Prostate gland (tissue), 2 donors: ENCODE results near the gene CEACAM6. TPM values are rescaled to one million over a fixed set of nuclear protein-coding genes. Genes with fewer than 3 reads are reported as not detected.

ENCODE experiments used
- DNase-seq: peaks from one replicate; pipeline ENCODE4 v3.0.0-alpha.2; 2019; ENCODE audit warnings: low spot score
- H3K27ac ChIP-seq, 2 donors: fragments of 200-600 bp; sonication (generic); 2 replicates each; pipeline ENCODE4 v1.5.1; 2017 to 2019
- H3K27me3 ChIP-seq: fragments of 200-600 bp; sonication (generic); replicated peaks from 2 replicates; pipeline ENCODE4 v1.5.1; 2019; ENCODE audit not compliant: insufficient read depth
- H3K36me3 ChIP-seq, 2 donors: fragments of 200-600 bp; sonication (generic); 1 replicate in 1 of 2; 2 replicates in 1 of 2; pipeline versions ENCODE4 v1.5.1 to v1.8.1; 2017 to 2019
- H3K4me1 ChIP-seq: fragments of 200-600 bp; sonication (generic); replicated peaks from 2 replicates; pipeline ENCODE4 v1.5.1; 2019
- H3K4me3 ChIP-seq, 2 donors: fragments of 200-600 bp; sonication (generic); 2 replicates each; pipeline ENCODE4 v1.5.1; 2017 to 2019
- H3K9me3 ChIP-seq: fragments of 200-600 bp; sonication (generic); 2 replicates; pipeline ENCODE4 v1.5.1; 2017
- CTCF ChIP-seq, 4 experiments: fragments of 200-600 bp in 2 of 4; fragments of 450-650 bp in 2 of 4; sonication (generic) in 2 of 4; IDR thresholded peaks; 1 replicate in 3 of 4; 2 replicates in 1 of 4; pipeline ENCODE4 v1.5.1; 2016 to 2019; ENCODE audit warnings: antibody characterized with exemption in 4 of 4, mild to moderate bottlenecking in 2 of 4, moderate library complexity in 2 of 4
- POLR2A ChIP-seq: fragments of 450-650 bp; IDR thresholded peaks from one replicate; pipeline ENCODE4 v1.6.1; 2016; ENCODE audit warnings: antibody characterized with exemption, mild to moderate bottlenecking
- POLR2AphosphoS5 ChIP-seq: sonication (generic); formaldehyde crosslinking; IDR thresholded peaks from one replicate; pipeline ENCODE4 v1.6.1; 2017; ENCODE audit warnings: antibody characterized with exemption
- WGBS: methylation state at CpG from one replicate; pipeline ENCODE4 v1.1.5; 2018; 5-methylcytosine and 5-hydroxymethylcytosine counted together
- intact Hi-C: fragments of 100-400 bp; cut with DNase I; formaldehyde crosslinking; loops from one replicate; pipeline ENCODE4 v1.14.2; 2022
- total RNA-seq, 2 donors: library from RNA; depleted of rRNA; stranded (reverse); fragments of >200 nt; gene quantifications; one replicate each; pipeline ENCODE4 v1.1.0, GENCODE V29; 2016

The CEACAM6 gene
- total RNA-seq, 2 donors from 2014 or later = 2.5 to 6.3 TPM

GRCh38 chr19:41810301-41810700, 55.0 kb downstream of the CEACAM6 start:
- H3K9me3 ChIP-seq = no peaks in the 10 kb centered on the region
- no peak for DNase-seq
- no peaks in the 10 kb centered on the region for H3K4me1 ChIP-seq
- H3K27ac ChIP-seq = no peak overlapping the region
- no peak for TF ChIP-seq CTCF (IDR thresholded peaks at IDR 0.05)
- 74% methylated on average over 4 of the region's 4 CpGs for WGBS
- intact Hi-C loops = no loop called here
- no peaks in the 10 kb centered on the region for H3K27me3 ChIP-seq
- H3K36me3 ChIP-seq = no peaks in the 10 kb centered on the region
- H3K4me3 ChIP-seq = no peak overlapping the region

GRCh38 chr19:41811036-41811435, 55.7 kb downstream of the CEACAM6 start:
- H3K27me3 ChIP-seq = no peaks in the 10 kb centered on the region
- H3K9me3 ChIP-seq = no peaks in the 10 kb centered on the region
- TF ChIP-seq POLR2AphosphoS5 = no peak
- TF ChIP-seq CTCF (IDR thresholded peaks at IDR 0.05) = no peak
- no peak for TF ChIP-seq POLR2A
- no peaks in the 10 kb centered on the region for H3K36me3 ChIP-seq
- WGBS = 65% methylated on average over 3 of the region's 3 CpGs
- intact Hi-C loops = no loop called here
- no peaks in the 10 kb centered on the region for H3K4me1 ChIP-seq
- H3K4me3 ChIP-seq = no peak overlapping the region
- DNase-seq = no peak
- no peak overlapping the region for H3K27ac ChIP-seq

GRCh38 chr19:41811981-41812380, 56.7 kb downstream of the CEACAM6 start:
- DNase-seq = no peak
- TF ChIP-seq POLR2A = no peak
- TF ChIP-seq CTCF (IDR thresholded peaks at IDR 0.05) = no peak
- TF ChIP-seq POLR2AphosphoS5 = no peak
- intact Hi-C loops = no loop called here
- 79% methylated on average over 3 of the region's 3 CpGs for WGBS
- no peak overlapping the region for H3K27ac ChIP-seq
- H3K27me3 ChIP-seq = no peaks in the 10 kb centered on the region
- H3K9me3 ChIP-seq = no peaks in the 10 kb centered on the region
- no peaks in the 10 kb centered on the region for H3K36me3 ChIP-seq
- H3K4me1 ChIP-seq = no peaks in the 10 kb centered on the region
- H3K4me3 ChIP-seq = no peak overlapping the region

GRCh38 chr19:41813911-41814310, 58.6 kb downstream of the CEACAM6 start:
- Histone ChIP-seq H3K4me3 (no peak overlapping the region), H3K4me1 (no peaks in the 10 kb centered on the region), H3K9me3 (no peaks in the 10 kb centered on the region), H3K36me3 (no peaks in the 10 kb centered on the region), H3K27ac (no peak overlapping the region), H3K27me3 (no peaks in the 10 kb centered on the region)
- 73% methylated on average over 4 of the region's 4 CpGs for WGBS
- TF ChIP-seq POLR2A = no peak
- TF ChIP-seq CTCF (IDR thresholded peaks at IDR 0.05) = no peak
- TF ChIP-seq POLR2AphosphoS5 = no peak
- intact Hi-C loops = no loop called here
- DNase-seq = no peak

DNA sequence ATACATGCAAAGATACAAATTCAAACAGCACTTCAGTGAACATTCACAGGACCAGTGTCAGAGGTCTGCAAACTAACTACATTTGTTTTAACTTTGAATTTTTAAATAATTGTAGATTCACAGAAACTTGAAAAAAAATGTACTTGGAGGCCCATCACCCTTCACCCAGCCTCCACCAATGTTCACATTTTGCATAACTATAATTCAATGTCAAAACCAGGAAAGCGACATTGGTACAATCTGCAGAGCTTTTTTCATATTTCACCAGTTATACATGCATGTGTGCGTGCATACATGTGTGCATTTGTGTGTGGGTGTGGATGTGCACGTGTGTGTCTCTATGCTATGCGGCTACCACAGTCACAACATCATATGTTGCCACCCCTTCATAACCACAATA, 60.0 kb downstream of the CEACAM6 start:
- WGBS = 70% methylated on average over 4 of the region's 4 CpGs
- intact Hi-C loops = no loop called here

More for the DNA sequence above, 60.0 kb downstream of the CEACAM6 start:
- TF ChIP-seq POLR2AphosphoS5 = no peak
- TF ChIP-seq CTCF (IDR thresholded peaks at IDR 0.05) = no peak
- no peak for TF ChIP-seq POLR2A
- no peaks in the 10 kb centered on the region for H3K36me3 ChIP-seq
- no peak overlapping the region for H3K4me3 ChIP-seq
- no peaks in the 10 kb centered on the region for H3K4me1 ChIP-seq
- no peaks in the 10 kb centered on the region for H3K27me3 ChIP-seq
- no peaks in the 10 kb centered on the region for H3K9me3 ChIP-seq
- H3K27ac ChIP-seq = no peak overlapping the region
- DNase-seq = no peak
